Smooth muscle cell of the brain vasculature (primary cell): ENCODE results near the gene SCN9A.
"Not testable (repeated sequence)": the region's sequence is repeated elsewhere in the genome, so short reads cannot be mapped to it uniquely, and the experiment has no call there.

Experiments
- DNase-seq: peaks from one replicate; pipeline ENCODE4 v3.0.0-alpha.2; 2012; ENCODE audit warnings: low read depth, low spot score

SCN9A gene

DNA sequence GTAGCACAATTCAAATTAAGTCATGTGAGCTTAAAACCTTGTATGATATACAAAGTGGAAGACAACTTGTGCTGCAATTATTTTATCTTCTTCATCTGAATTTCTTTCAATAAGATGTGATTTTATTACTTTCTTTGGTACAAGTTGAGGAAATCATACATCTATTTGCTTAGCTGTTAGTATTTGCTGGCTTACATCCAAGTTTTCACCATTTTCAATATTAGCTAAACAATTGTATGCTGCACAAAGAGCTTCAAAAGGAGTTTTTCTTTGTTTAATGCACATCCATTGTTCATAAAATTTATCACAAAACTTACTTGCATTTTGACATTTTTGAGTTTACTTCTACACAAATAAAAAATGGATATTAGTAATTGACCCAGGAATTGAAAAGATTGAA, 40.9 kb downstream of the SCN9A start:
- no peak for DNase-seq

DNA sequence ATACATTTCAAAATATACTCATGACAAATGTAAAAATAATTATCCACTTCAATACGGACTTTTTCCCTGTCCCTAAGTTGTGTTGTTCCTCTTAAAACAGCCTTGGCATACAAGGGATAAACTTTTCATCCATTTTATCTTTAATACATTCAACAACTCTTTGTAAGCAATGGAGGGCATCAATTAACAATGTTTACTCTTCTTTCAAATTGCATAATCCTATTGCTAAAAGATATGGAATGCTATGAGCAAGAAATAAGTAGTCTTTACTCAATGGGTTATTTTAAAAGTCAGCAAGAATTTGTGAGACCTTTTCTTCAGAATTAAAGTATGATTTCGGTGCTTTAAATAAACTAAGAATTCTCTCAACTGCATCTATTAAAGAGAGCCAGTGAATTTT, 41.9 kb downstream of the SCN9A start:
- DNase-seq = no peak

GRCh38 chr2:166332106-166332505, 43.6 kb downstream of the SCN9A start:
- no peak for DNase-seq

DNA sequence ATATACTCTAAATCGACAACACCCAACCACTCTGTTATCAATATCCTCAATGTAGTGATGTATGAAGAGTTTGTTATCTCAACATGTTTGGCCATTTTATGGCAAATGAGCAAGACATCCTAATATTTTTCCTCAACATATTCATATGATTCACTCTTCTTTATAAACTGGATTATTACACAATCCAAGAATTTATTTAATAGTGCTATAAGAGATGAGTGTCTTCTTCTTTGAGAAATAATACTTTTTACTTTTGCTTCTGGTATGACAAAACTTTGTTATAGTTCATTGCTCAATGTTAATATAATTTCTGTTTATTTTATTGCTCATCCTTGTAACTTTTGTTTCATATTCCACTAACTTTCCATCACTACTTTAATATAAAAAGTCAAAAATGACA, 44.3 kb downstream of the SCN9A start:
- no peak for DNase-seq

GRCh38 chr2:166329465-166329864, 46.3 kb downstream of the SCN9A start:
- no peak for DNase-seq

DNA sequence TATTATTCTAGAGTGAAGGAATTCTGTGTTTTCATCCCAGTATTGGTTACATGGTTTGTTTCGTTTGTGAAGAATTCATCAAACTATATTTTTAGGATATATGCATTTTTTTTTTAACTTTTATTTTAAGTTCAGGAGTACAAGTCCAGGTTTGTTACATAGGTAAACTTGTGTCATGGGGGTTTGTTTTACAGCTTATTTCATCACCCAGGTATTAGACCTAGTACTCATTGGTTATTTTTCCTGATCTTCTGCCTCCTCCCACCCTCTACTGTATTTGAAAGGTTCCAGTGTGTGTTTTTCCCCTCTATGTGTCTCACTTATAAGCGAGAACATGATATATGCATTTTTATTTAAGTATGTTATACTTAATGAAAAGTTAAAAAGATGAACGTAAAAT, 47.6 kb downstream of the SCN9A start:
- DNase-seq = no peak

- DNase-seq = no peak
Measured at GRCh38 chr2:166321076-166321475, 54.7 kb downstream of the SCN9A start.

- no peak for DNase-seq
Measured at GRCh38 chr2:166314022-166314759, 61.6 kb downstream of the SCN9A start.

DNA sequence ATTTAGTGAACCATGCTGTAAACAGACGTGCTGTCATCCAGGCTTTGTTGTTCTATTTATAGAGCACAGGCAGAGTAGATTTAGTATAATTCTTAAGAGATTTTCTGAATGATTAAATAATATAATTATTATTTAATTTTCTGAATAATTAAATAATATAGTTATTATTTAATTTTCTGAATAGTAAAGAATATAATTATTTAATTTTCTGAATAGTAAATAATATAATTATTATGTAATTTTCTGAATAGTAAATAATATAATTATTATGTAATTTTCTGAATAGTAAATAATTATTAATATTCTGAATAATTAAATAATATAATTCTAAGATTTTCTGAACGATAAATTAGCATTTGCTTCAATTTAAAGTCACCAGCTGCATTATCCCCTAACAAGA, 62.9 kb downstream of the SCN9A start:
- not testable (repeated sequence) for DNase-seq

- no peak for DNase-seq
Measured at GRCh38 chr2:166307326-166307725, 68.4 kb downstream of the SCN9A start.

DNA sequence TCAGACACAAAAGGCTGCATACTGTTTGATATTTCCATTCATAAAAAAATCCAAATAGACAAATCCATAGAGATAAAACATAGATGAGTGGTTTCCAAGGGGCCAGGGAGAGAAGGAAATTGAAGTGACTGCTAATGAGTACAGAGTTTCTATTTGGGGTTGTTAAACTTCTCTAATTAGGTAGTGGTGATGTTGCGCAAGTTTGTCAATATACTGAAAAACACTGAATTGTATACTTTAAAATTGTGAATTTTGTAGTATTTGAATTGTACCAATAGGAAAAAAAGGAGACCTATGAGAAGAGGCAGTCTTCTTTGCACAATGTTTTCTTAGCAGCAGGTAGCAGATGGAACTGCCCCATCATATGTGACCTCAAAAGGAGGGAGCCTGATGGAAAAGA, 71.1 kb downstream of the SCN9A start:
- DNase-seq = no peak

- no peak for DNase-seq
Measured at GRCh38 chr2:166302036-166302435, 73.7 kb downstream of the SCN9A start.

GRCh38 chr2:166297951-166298350, 77.8 kb downstream of the SCN9A start:
- DNase-seq = no peak

GRCh38 chr2:166293984-166294383, 81.8 kb downstream of the SCN9A start:
- no peak for DNase-seq

DNA sequence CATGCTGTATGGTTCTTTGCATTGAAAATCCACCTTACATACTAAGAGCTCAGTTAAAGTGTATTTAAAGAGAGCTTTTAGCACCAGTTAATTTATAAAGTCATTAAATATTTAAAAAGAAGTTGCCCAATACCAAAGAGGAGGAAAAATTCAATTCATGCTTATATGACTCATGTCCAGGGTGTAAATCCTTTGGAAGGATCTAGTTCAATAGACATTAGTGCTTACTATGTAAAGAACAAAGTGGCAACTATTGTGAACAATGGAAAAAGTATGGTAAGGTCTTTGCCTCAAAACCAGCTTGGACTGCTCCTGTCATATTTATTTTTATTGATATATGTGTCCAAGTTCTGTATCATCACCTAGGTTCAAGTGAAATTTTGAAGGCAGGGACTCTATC, 90.5 kb downstream of the SCN9A start:
- no peak for DNase-seq

DNA sequence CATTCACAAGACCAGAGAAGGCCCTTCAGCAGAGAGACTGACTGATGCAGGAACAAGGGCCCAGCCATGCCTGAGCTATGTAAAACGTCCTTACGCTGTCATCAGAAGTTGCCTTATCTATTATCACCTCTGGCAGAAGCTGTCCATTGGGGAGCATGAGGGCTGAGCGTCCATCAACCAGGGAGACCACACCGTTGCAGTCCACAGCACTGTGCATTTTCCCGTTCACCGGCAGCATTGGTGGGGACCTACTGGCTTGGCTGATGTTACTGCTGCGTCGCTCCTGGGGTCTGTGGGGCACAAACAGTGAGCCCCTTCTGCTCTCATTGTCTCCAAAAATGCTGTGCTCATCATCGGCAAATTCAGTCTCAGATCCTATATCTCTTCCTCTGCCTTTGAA, 91.4 kb downstream of the SCN9A start:
- DNase-seq = no peak

- no peak for DNase-seq
Measured at GRCh38 chr2:166282154-166282553, 93.6 kb downstream of the SCN9A start.

GRCh38 chr2:166278856-166279255, 96.9 kb downstream of the SCN9A start:
- DNase-seq = no peak

DNA sequence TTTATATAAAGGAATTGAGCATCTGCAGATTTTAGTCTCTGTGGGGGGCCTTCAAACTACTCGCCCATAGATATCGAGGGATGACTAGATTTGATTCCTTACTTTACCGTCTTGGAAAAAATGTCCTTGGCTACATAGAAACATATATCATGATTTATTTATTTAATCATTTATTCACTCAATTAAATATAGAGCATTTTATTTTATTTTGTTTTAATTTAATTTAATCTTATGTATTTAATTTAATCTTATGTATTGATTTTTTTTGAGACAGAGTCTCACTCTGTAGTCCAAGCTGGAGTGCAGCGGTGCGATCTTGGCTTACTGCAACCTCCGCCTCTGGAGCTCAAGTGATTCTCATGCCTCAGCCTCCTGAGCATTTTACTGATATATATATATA, 105.4 kb downstream of the SCN9A start:
- no peak for DNase-seq

DNA sequence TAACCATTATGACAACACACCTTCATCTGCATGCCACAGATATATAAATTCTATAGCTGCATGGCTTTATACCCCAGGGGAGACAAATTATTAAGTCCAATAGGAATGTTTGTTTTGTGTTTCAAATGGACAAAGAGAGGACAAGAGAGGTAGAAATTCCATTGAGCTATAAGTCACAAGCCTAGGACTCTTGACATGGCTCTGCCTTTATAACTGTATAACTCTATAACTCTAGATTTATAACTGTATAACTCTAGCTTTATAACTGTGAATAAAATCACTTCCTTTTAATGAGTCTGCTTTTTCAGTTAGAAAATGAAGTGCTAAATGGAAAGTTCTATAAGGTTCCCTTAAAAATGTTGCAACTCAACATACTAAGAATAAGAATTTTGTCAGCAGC, 106.4 kb downstream of the SCN9A start:
- no peak for DNase-seq

DNA sequence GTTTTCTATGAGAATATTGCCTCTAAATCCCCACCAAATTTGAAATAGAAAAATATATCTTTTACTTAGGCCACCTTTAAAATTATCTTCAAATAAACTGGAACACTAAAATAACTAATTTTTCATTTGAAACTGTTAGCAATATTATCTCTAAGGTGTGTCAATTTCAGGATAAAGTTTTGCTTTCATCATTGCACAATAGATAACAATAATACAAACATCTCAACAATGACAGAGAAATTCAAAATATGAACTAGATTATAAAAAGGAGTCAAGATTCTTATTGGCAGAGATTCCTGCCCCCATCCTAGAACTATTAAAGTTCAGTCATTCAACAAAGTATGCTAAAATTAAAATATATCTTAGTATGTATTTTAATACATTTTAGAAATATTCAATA, 117.9 kb downstream of the SCN9A start:
- no peak for DNase-seq

GRCh38 chr2:166256896-166257295, 118.8 kb downstream of the SCN9A start:
- no peak for DNase-seq

DNA sequence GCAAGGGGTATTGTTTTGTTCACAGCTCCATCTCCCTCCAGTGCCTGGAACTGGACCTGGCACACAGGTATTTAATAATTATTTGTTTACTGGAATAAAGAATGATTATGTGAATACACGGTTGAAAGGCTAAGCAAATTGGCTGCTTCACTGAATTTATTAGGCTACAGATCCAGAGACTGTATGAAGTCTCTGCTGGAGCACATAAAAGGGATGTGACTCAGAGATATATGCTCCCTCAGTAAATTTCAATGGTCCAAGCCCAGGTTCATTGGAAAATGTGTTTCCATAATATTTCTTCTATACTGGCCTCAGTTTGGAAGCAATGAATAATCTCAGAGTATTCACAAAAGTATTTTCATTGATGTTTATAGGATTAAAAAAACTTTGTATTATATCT, 126.4 kb downstream of the SCN9A start:
- DNase-seq = no peak

GRCh38 chr2:166246901-166247300, 128.8 kb downstream of the SCN9A start:
- no peak for DNase-seq
